Panc1 (cell line): ENCODE data around the gene ZBTB1. TPM values are rescaled to one million over a fixed set of nuclear protein-coding genes. Genes with fewer than 3 reads are reported as not detected.

Experiments used
- ATAC-seq: fragments of 200-7000 bp; cut with Tn5 transposase; 2 replicates; pipeline ENCODE4 v1.9.1; 2020; ENCODE audit warnings: mild to moderate bottlenecking, moderate library complexity
- BruUV-seq: library from RNA; stranded (reverse); fragments of 400-500 nt; replicated peaks from 2 replicates; lab custom pipeline; 2021; lab: Mats Ljungman, UMichigan
- CTCF ChIA-PET: fragments of 300-600 bp; sonication (Branson Sonifier 250); formaldehyde crosslinking; loops from one replicate; lab custom pipeline; 2022; ENCODE audit warnings: antibody characterized with exemption; lab: Charles Lee
- POLR2A ChIA-PET: fragments of 300-600 bp; sonication (Branson Sonifier 250); formaldehyde crosslinking; loops from one replicate; lab custom pipeline; 2022; ENCODE audit warnings: antibody characterized with exemption; lab: Charles Lee
- DNase-seq: peaks from one replicate; pipeline ENCODE4 v3.0.0-alpha.2; 2010; ENCODE audit warnings: low read depth, low spot score
- H3K27ac ChIP-seq: 2 replicates; pipeline ENCODE4 v1.5.1; 2011; ENCODE audit warnings: mild to moderate bottlenecking, low read length, inconsistent platforms
- H3K27me3 ChIP-seq: fragments of 200-500 bp; sonication (Bioruptor generic); 2 replicates; pipeline ENCODE4 v1.6.0; 2014; ENCODE audit warnings: low read length, inconsistent platforms; ENCODE audit not compliant: control insufficient read depth, insufficient read depth
- H3K36me3 ChIP-seq: fragments of 200-500 bp; sonication (Bioruptor generic); 2 replicates; pipeline ENCODE4 v1.5.1; 2014; ENCODE audit warnings: inconsistent platforms, mild to moderate bottlenecking, low read length, moderate library complexity; ENCODE audit not compliant: control insufficient read depth, insufficient read depth
- H3K4me1 ChIP-seq: 2 replicates; pipeline ENCODE4 v1.5.1; 2011; ENCODE audit warnings: inconsistent platforms, mild to moderate bottlenecking, low read length, moderate library complexity; ENCODE audit not compliant: control insufficient read depth, insufficient read depth
- H3K4me3 ChIP-seq, 2 experiments: 2 replicates each; pipeline ENCODE4 v1.5.1; 2011 to 2012; ENCODE audit warnings: low read depth in 2 of 2, low read length in 2 of 2, mild to moderate bottlenecking in 2 of 2, inconsistent platforms in 1 of 2, moderate library complexity in 1 of 2
- H3K9me3 ChIP-seq: fragments of 200-500 bp; sonication (Bioruptor generic); 2 replicates; pipeline ENCODE4 v1.5.1; 2014; ENCODE audit warnings: low read depth, mild to moderate bottlenecking, inconsistent platforms, low read length, moderate library complexity; ENCODE audit not compliant: control insufficient read depth, insufficient read depth
- CTCF ChIP-seq: fragments of 450-650 bp; IDR thresholded peaks from 2 replicates; pipeline ENCODE4 v1.5.1; 2017; ENCODE audit warnings: mild to moderate bottlenecking
- POLR2AphosphoS5 ChIP-seq: IDR thresholded peaks from 2 replicates; pipeline ENCODE4 v1.6.1; 2012; ENCODE audit warnings: mild to moderate bottlenecking, low read depth, low read length, moderate library complexity
- REST ChIP-seq, 2 experiments: IDR thresholded peaks; 2 replicates each; pipeline ENCODE4 v1.6.1; 2011 to 2012; ENCODE audit warnings: low read depth in 2 of 2, control low read depth in 1 of 2, low read length in 1 of 2, mild to moderate bottlenecking in 1 of 2, moderate library complexity in 1 of 2; ENCODE audit not compliant: insufficient read depth in 1 of 2
- SIN3A ChIP-seq: IDR thresholded peaks from 2 replicates; pipeline ENCODE4 v1.6.1; 2012; ENCODE audit warnings: low read depth, mild to moderate bottlenecking, low read length, moderate library complexity, borderline replicate concordance; ENCODE audit not compliant: insufficient read depth
- TCF7L2 ChIP-seq: IDR thresholded peaks from 2 replicates; pipeline ENCODE4 v1.6.1; 2011; ENCODE audit warnings: mild to moderate bottlenecking, low read depth, low read length, inconsistent platforms
- in situ Hi-C: cut with HindIII; loops from 2 replicates; pipeline ENCODE4 v1.10.0; 2016; ENCODE audit warnings: low sequenced_read_pairs, low pct_unique_long_range_greater_than_20kb
- intact Hi-C: fragments of 100-400 bp; cut with micrococcal nuclease; formaldehyde crosslinking; loops from one replicate; pipeline ENCODE4 v1.10.0; 2022; ENCODE audit not compliant: unreplicated experiment
- total RNA-seq: library from RNA; stranded (reverse); gene quantifications from one replicate; pipeline ENCODE4 v1.2.1, GENCODE V29; 2021; ENCODE audit not compliant: unreplicated experiment

ZBTB1 gene
- total RNA-seq, 1 experiment from 2014 or later, result 36.1 TPM

- in situ Hi-C loops (no loop called here), intact Hi-C loops (no loop called here)
- Histone ChIP-seq H3K27me3 (no peaks in the 10 kb centered on the region), H3K27ac (peak overlapping the region; percentile 57), H3K36me3 (no peaks in the 10 kb centered on the region; the same call in 1 of the 2 replicates), H3K9me3 (no peaks in the 10 kb centered on the region), H3K4me1 (peaks cover 33% of the 10 kb centered on the region), H3K4me3 (no peak overlapping the region)
- ATAC-seq (no peak), DNase-seq (no peak)
- ChIA-PET CTCF (no interaction called here), POLR2A (interaction anchor here (0.6 kb wide), 1 partner anchor 127 kb away, joined by 5 read pairs; no protein-coding TSS in a partner anchor)
- BruUV-seq, result no TSS peak
- TF ChIP-seq SIN3A (no peak), TCF7L2 (no peak), POLR2AphosphoS5 (no peak), CTCF (no peak), REST (IDR thresholded peaks at IDR 0.05; ENCODE audit: insufficient read depth in 1 of 2, low read depth in 2 of 2, low read length in 1 of 2) (no peak)
These were observed 4.5 kb downstream of the ZBTB1 start for GRCh38 chr14:64509036-64509435.

- Histone ChIP-seq H3K27ac (peak overlapping the region; percentile 42), H3K36me3 (no peaks in the 10 kb centered on the region; the same call in 1 of the 2 replicates), H3K9me3 (no peaks in the 10 kb centered on the region), H3K4me3 (no peak overlapping the region), H3K4me1 (peaks cover 33% of the 10 kb centered on the region), H3K27me3 (no peaks in the 10 kb centered on the region)
- POLR2A ChIA-PET, result interaction anchor here (0.6 kb wide), 1 partner anchor 29 kb away, joined by 15 read pairs; no protein-coding TSS in a partner anchor
- in situ Hi-C loops, result no loop called here
- ATAC-seq, result peak; percentile 72
- TF ChIP-seq CTCF (peak; percentile 82), POLR2AphosphoS5 (no peak), REST (IDR thresholded peaks at IDR 0.05; ENCODE audit: insufficient read depth in 1 of 2, low read depth in 2 of 2, low read length in 1 of 2) (no peak), TCF7L2 (no peak), SIN3A (no peak)
- no TSS peak for BruUV-seq
- intact Hi-C loops, result no loop called here
- CTCF ChIA-PET, result no interaction called here
- peak; percentile 54 for DNase-seq
These were observed 6.5 kb downstream of the ZBTB1 start for GRCh38 chr14:64510825-64511671.
